ENCODE data around the gene CDX2. TPM values are rescaled to one million over a fixed set of nuclear protein-coding genes. Genes with fewer than 3 reads are reported as not detected.

The CDX2 gene
- total and polyA plus RNA-seq, 10 of the 15 experiments (the other 5 are each of a cell fraction or from before 2014, with no cell fraction given): 0.15 TPM; not detected in 9

- TF ChIP-seq FOS (IDR thresholded peaks at IDR 0.05; ENCODE audit: borderline replicate concordance, extremely low read depth, insufficient read length): no peak
- no peak for TF ChIP-seq SREBF2 (IDR thresholded peaks at IDR 0.05; ENCODE audit: low read length)
Measured at GRCh38 chr13:27933580-27934328, 35.4 kb downstream of the CDX2 start (continued).

GRCh38 chr13:27933118-27933517, 36.0 kb downstream of the CDX2 start:
- Histone ChIP-seq H3K4me3 (no peak overlapping the region), H3K4me1 (ENCODE audit: control insufficient read depth, insufficient read depth, low read length) (no peaks in the 10 kb centered on the region), H3K27me3 (replicated peaks in 1 of 2; ENCODE audit: control insufficient read depth in 2 of 2, insufficient read depth in 2 of 2, low read length in 1 of 2) (peaks cover 13% of the 10 kb centered on the region in 2 experiments), H4K20me1 (ENCODE audit: control insufficient read depth, insufficient read depth) (no peaks in the 10 kb centered on the region), H3K79me2 (ENCODE audit: control insufficient read depth, insufficient read depth, low read length) (no peaks in the 10 kb centered on the region), H3K27ac (ENCODE audit: control insufficient read depth, insufficient read depth) (no peak overlapping the region), H3K9ac (ENCODE audit: control insufficient read depth, insufficient read depth, low read length) (no peak overlapping the region), H3K9me3 (replicated peaks; ENCODE audit: control insufficient read depth, insufficient read depth, low read length) (no peaks in the 10 kb centered on the region; the same call in 2 of the 3 replicates), H3K4me2 (ENCODE audit: control insufficient read depth, insufficient read depth) (no peak overlapping the region), H2AFZ (ENCODE audit: control insufficient read depth, low read depth, low read length) (no peak overlapping the region), H3K36me3 (ENCODE audit: control insufficient read depth in 2 of 2, insufficient read depth in 2 of 2, low read length in 1 of 2) (no peaks in the 10 kb centered on the region)
- ChIA-PET RAD21 (ENCODE audit: unreplicated experiment) (no interaction called here), CTCF (interaction anchor here (0.6 to 2.1 kb wide), 7 partner anchors 14 to 413 kb away, joined by 3 to 8 read pairs (median 4); no protein-coding TSS in a partner anchor), SMC1A (ENCODE audit: uncharacterized antibody, unreplicated experiment) (interaction anchor here (0.8 kb wide), 1 partner anchor 20 kb away, joined by 4 read pairs; no protein-coding TSS in a partner anchor), POLR2A (no interaction called here)
- no TSS peak for BruUV-seq (replicated peaks)
- 0% methylated on average over 1 of the region's 1 CpG for WGBS (ENCODE audit: insufficient coverage, insufficient replicate concordance, low lambda C conversion rate, missing lambda C conversion rate)
- intact Hi-C loops (cut with micrococcal nuclease; ENCODE audit: unreplicated experiment) (no loop called here), in situ Hi-C loops (cut with MboI) (no loop called here)
- ATAC-seq (no peak; the same call in 2 of the 3 replicates), DNase-seq (ENCODE audit: low read depth, low spot score) (no peak), FAIRE-seq (no peak)
- no peak for TF ChIP-seq NRF1 (conservative IDR thresholded peaks at IDR 0.05; ENCODE audit: low read depth, low read length)
- no peak for TF ChIP-seq NKRF (conservative IDR thresholded peaks at IDR 0.05)
- TF ChIP-seq REST (IDR thresholded peaks at IDR 0.05; ENCODE audit: low read depth, low read length): no peak
- no peak for TF ChIP-seq SKIL (IDR thresholded peaks at IDR 0.05; ENCODE audit: low read depth, poor library complexity, severe bottlenecking)
- TF ChIP-seq POLR2A (IDR thresholded peaks at IDR 0.05; ENCODE audit: low read depth, low read length): no peak
- no peak for TF ChIP-seq ZBED1 (IDR thresholded peaks at IDR 0.05; ENCODE audit: borderline replicate concordance)
- no peak for TF ChIP-seq MAX (IDR thresholded peaks at IDR 0.05; ENCODE audit: low read depth, low read length)
- TF ChIP-seq HSF1 (IDR thresholded peaks at IDR 0.05; ENCODE audit: low read depth, low read length): no peak

Data from GM12878 (cell line).